Measurements from ENCODE around the gene CHRM5.

CHRM5 gene, protein sequence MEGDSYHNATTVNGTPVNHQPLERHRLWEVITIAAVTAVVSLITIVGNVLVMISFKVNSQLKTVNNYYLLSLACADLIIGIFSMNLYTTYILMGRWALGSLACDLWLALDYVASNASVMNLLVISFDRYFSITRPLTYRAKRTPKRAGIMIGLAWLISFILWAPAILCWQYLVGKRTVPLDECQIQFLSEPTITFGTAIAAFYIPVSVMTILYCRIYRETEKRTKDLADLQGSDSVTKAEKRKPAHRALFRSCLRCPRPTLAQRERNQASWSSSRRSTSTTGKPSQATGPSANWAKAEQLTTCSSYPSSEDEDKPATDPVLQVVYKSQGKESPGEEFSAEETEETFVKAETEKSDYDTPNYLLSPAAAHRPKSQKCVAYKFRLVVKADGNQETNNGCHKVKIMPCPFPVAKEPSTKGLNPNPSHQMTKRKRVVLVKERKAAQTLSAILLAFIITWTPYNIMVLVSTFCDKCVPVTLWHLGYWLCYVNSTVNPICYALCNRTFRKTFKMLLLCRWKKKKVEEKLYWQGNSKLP

DNA sequence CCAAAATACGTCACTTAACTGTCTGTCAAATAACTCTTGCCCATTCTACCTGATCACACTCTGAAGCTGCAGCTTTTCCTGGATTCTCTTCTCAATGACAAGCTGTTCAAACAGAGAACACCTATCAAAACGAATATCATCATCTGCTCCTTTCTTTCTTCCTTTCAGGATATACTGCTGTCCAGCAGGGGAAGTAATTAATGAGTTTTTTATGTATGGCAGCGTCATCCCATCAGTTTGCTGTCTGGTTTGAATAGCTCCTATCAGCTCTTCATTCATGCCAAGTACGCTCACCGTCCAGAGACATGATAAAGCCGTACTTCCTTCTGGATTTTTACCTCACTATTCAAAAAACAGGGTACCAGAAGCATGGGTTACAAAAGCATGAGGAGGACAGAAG lies at the start of gene CHRM5:
Gene CHRM5 (plus strand): TSS at position 274 of the 400 bp plus-strand sequence. CDS start 94,221 bp downstream, outside the sequence.
- DNase-seq, result peak; percentile 73

DNA sequence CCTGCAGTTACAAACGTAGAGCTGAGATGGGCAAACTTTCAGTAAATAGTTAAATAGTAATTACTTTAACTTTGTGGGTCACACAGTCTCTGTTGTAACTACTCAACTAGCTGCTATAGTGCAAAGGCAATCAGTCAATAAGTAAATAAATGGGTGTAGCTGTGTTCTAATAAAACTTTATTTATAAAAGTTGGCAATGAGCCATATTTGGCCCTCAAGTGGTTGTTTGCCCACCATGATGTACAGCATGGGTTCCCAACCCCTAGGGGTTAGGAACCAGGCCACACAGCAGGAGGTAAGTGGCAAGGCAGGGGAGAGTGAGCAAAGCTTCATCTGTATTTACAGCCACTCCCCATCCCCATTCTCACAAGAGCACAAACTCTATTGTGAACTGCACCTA lies 44.9 kb upstream of the CHRM5 start:
- DNase-seq, result no peak

DNA sequence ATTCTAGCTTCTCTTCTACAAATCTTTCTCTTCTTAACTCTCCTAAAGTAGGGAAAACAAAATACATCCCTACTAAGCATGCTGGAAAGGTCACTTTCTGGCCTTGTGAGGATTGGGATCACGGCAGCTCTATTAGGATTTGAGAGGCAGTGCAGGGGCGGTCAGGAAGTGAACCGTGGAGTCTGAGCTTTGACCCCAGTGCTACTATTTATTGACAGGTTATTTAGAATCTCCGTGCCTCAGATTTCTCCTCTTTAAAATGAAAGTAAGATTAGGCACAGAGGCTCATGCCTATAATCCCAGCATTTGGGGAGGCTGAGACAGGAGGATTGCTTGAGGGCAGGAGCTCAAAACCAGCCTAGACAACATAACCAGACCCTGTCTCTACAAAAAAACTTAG lies 42.0 kb upstream of the CHRM5 start:
- no peak for DNase-seq

DNA sequence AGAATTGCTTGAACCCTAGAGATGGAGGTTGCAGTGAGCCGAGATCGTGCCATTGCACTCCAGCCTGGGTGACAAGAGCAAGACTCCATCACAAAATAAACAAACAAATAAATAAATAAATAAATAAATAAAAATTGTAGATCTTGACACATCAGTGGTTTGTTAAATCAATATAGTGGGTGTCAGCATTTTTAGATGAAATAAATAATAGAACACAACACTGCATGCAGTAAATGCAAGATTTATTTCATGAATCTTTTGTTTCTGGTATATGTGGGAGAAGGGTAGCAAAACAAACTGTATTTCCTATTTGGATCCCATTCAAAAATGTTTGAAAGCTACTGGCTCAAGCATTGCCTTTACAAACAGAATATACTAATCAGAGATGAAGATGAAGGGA lies 35.6 kb upstream of the CHRM5 start:
- no peak for DNase-seq

DNA sequence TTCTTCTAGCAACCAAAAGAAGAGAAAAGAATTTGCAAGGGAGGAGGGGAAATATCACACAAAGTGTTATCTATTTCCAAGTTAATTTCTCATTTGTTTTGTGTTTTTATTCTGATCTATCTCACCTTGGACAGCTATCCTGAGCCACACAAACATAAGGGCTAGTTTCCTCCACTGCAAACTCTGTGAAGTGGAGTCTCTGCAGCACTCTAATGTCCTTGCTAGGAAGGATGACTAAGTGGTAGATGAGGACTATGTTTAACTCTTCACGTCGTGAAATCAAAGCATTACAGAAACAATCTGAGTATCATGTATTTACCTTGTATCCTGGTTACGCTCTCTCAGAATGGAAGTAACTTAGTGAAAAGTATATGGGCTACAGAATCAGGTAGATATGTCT lies 33.9 kb upstream of the CHRM5 start:
- no peak for DNase-seq

DNA sequence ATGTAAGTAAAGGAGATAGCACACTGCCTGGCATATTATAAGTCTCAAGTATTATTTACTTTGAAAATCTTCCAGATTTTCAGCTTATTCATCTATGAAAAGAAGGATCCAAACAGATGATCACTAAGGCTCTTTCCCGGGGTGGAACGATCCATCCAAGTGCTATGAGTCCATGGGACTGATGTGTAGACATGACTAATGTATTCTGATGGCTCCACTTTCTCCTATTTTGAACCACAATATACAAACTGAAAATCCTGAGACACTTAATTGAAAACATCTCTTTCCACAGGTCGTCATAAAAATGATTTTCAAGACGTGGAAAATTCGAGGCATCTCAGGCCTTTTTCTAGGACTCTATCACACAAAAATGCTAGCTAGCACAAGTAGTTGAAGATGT lies 33.4 kb upstream of the CHRM5 start:
- DNase-seq, result no peak

DNA sequence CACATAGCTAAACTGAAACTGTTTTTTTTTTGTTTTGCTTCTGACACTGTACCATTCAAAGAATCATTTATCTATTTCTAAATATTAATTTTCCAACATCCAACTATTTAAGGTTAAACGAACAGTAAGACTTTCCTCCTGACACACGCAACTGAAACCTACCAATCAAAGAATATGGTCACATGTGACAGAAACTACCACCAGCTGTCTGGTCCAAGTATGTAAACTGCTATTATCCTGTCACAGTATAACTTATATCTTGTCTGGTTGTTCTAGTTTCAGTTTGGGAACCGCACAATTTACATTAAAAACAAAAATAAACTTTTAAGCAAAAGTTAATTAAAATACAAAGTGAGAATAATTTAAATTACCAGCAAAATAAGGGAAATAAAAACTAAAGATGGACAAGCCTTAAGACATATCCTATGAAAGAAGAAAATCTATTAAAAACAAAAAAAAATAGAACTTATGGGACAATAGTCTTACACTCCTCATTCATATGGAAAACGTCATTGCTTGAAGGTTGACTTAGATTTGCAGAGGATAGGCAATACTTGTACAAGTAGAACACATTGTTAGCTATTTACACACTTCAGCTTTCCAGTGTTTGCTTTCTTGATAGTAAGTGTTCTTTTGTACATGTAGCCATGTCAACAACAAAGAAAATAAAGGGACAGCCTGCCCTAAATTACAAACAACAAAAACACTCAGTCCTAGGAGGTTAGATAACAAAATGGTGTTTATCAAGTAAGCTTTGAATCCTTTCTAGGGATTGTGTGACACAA lies 26.8 kb upstream of the CHRM5 start:
- peak; percentile 49 for DNase-seq

DNA sequence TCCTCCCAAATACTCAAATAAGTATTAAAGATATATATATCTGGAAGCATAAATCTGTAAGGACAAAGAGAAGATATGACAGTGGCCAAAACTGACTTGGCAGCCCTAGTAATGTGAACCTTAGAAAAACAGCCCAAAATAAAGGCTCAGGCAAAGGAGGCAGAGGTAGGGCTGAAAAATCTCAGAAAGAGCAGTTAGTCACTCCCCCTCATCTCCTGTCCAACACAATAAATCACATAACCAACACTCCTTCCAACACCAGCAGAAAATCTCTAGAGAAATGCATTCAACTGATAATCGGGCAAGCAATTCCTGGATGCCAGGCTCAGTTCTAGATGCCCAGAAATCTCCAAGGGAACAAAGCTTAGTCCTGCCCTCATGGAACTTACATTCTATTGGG lies 22.1 kb upstream of the CHRM5 start:
- no peak for DNase-seq

DNA sequence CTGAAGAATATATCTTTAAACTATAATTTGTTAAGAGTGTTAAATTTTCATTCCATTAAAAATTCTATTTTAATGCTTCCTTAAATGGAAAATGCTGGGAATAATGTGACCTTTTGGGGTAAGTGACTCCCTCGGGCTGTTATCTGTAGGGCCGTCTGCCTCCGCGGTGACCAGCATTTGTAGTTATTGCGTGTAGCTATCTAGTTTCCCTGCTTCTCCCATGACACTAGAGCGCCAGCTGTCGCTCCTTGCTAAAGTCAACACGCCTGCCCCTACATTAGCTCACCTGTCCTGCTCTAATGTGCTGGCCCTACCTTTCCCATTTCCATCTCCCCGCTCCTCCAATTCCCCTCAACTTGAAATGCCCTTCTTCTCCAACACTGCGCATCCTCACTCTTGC lies 12.4 kb upstream of the CHRM5 start:
- peak; percentile 72 for DNase-seq

DNA sequence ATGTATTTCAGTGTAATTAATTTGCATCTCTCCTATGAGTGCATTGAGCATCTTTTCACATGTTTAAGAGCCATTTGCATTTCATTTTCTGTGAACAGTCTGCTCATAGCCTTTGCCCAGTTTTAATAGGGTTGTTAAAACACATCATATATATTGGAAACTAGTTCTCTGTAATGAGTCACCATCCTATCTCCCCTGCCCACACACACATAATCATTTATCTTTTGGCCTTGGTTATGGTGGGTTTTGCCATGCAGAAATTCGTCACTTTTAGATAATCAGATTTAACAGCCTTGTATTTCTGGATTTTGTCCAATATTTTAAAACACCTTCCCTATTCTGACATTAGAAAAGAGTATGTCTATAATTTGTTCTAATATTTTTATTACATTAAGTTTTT lies 11.9 kb upstream of the CHRM5 start:
- no peak for DNase-seq

DNA sequence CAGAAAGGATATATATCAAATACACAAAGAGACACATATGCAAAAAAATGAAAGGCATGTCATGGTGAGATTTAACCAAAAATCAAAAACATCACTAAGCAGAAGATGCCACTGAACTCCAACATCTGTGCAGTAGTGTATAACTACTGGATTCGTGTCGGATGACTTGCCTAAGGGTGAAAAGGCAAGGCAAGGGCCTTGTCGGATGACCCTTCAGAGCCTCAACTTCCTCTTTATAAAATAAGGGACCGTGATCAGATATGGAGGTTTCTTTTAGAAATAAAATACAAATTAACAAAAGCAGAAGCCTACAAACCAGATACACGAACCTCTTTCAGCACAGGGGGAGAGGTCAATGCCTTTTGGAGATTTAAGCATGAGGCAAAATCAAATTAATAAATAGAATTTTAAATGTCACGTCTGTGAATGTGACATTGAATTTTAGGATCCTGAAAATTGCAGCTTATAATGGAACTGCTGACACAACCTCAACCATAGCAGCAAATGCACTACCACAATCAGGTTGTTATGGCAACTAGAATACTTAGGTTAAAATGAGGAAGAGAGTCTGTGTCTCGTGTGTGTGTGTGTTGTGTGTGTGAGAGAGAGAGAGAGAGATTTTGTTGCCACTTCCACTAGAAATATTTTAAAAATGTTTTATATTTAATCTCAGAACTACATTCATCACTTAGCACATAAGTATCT lies 8.3 kb upstream of the CHRM5 start:
- no peak for DNase-seq

DNA sequence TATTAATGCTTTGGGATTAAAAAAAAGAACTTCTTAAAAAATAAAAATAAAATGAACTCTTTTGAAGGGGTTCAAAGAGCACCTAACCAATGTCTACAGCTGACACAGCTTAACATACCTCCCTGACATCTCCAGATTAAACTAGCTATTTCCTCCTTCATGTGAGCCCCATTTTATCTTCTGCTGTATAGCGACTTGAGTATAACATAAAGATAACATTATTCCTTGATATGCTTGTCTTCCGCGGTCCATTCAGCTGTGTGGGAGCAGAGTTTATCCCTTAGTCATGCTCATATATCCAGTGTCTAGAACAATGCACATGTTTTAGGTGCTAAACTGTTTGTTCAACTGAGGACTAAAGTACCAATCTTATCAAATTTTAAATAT lies 7.8 kb upstream of the CHRM5 start:
- no peak for DNase-seq

DNA sequence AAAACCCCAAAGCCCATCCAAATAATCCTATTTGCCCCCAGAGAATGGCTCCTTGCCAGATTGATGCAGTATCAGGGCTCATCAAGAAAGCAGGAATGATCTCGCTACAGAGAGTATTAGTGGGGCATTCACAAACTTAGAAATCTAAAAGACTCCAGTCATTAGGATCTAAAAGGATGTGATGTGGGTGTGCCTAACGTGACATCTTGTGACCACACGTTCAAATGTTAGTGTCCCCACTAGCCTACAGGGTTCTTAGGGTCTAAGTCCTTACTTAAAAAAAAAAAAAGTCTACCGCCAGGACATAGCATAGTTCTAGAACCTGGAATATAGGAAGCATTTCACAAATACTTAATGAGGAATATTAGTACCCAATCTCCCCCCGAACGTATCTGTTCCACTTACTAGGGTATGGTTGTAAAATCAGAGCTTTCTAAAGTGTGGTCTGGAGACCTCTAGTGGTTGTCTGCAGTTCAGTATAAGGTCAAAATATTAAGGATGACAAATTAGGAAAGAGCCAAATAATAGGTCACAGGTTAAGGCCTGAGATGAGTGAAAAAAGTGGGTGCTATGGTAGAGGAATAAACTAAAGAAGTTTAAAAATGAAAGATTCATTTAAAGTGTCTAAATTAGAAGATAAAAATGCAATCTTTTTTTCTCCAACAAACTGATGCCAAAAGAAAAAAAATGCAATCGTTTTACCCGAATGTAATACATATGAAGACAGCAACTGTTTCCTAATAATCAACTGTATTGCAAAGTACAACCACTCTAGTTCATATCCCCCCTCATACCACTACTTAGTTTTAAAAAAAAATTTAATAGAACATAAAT lies 4.2 kb upstream of the CHRM5 start:
- no peak for DNase-seq

DNA sequence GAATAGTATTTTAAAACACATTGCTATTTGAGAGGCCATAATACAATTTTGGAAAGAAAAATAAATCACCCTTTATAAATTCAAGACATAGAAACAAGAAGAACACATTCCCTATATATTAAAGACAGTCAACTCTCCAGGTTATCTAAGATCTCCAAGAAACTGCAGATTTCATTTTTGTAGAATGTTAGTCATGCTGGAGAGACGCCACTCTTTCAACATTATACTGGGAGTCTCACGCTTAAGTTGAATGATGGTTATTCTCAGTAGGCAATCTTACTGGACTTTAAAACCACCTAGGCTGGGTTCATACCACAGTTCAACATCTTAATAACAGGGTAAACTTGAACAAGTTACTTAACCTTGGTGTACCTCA lies 3.6 kb upstream of the CHRM5 start:
- DNase-seq, result no peak

DNA sequence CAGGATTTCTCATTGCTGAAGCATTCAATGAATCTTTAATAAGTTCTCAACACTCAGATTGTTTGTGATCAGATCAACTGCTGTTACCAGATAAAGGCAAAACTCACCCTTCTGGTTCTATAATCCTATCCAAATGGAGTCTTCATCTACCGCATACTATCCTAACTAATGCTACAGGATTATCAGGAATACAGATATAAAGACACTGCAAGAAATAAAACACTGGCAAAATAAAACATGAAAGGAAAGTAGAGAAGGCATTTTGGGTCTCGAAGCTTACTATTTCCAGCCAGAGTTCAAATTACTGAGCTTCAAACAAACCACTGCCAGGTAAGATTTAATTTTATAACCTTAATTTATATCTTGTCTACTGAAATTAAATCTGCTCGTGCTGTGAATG lies 524 bp downstream of the CHRM5 start:
- no peak for DNase-seq

DNA sequence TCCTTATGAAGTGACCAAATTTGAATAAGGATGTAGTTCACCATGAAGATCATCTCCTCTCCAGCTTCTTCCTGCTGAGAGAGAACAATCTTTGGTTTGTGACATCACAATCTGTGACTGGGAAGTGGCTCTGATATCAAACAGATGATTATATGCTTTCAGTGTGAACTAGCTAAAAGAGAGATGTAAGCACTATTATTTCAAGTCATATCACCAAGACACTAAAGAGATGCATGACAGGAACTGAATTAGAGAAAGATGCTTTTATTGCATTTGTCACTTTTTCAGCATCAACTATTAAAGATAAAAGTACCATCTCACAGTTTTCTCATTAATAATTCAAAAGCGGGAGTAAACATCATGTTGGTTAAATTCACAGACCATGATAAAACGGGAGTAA lies 3.5 kb downstream of the CHRM5 start:
- no peak for DNase-seq

DNA sequence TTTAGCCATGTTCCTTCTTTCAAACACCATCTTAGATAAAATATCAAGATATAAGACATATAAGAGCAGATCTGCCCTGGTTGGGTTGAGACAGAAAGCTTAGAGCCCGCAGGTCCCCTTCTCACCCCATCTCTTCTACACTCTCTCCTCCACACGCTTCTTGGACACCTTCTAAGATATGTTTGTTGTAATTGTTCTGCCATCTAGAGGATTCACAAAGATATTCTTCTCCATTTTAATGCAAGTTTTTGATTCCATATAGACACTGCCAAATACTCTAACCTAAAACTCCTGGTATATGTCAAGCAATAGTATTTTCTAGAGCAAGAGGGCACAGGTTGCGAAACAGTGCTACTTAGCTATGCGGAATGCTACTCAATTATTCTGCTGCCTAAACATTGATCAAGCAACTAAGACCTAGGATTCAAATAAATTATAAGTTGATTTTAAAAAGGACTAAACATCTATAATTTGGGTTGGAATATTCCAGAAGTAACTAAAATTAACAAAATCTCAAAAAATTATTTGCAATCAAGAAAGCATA lies 6.8 kb downstream of the CHRM5 start:
- no peak for DNase-seq

DNA sequence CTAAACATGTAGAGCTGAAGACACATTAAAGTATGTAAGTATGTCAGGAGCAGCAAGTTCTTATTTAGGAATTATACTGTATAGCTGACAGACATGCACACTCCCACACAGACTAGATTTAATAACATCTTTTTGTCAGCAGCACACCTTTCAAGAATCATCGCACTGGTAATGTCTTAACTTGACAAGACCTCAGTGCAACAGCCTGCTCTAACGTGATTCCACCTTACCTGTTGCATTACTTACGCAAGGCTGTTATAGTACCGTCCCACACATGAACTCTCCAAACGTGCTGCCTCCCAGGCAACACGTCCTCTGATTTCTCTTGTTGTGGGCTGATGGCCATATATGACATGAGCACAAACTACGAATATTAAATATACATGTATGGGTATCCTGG lies 11.9 kb downstream of the CHRM5 start:
- DNase-seq, result no peak

DNA sequence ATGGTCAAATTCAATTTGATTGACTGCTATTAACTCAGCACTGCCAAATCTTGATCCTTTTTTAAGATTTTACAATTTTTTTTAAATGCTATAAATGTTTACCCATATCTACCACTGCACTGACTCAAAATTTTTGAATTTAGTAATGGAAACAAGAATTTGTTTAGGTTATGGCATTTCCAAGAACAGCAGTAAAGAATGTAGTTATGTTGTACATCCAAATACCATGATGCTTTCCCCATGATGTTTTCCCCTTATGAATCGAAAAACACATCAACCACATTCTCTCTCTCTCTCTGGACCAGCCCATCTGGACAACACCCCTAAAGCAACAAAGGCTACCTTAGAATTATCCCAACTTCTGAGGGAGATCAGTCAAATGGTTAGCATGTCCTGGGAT lies 14.2 kb downstream of the CHRM5 start:
- no peak for DNase-seq

DNA sequence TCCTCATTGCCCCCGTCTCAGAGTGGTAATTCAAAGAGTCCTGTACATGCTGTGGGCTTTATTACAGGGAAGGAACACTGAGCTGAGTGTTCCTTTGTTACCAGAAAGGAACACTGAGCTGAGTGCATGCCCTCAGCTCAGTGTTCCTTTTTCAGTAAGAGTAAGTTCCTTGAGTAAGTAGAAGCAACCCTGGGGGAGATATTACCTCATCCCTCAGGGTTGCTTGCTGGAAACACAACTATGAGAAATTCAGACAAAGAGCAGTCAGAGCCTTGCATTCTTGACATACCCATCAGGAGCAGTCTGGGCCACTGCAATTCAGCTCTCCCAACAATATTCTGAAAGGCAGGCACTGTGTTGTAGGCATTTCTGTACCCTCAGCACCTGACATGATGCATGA lies 17.0 kb downstream of the CHRM5 start:
- no peak for DNase-seq

DNA sequence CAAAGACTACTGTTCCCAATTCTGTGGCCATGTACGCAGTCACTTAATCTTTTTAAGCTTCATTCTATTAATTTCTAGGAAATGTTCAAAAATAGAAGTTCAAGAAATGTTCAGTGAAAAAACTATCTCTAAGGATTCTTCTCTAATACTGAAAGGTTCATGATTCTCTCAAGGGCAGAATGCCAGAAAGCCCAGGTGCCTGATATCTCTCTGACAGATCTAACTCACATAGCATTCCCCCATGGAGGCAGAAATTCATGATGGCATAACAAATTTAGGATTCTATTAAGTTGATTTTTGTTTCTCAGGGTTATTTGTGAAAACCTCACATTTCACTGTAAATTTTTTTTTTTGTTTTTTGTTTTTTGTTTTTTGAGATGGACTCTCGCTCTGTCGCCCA lies 17.5 kb downstream of the CHRM5 start:
- no peak for DNase-seq

DNA sequence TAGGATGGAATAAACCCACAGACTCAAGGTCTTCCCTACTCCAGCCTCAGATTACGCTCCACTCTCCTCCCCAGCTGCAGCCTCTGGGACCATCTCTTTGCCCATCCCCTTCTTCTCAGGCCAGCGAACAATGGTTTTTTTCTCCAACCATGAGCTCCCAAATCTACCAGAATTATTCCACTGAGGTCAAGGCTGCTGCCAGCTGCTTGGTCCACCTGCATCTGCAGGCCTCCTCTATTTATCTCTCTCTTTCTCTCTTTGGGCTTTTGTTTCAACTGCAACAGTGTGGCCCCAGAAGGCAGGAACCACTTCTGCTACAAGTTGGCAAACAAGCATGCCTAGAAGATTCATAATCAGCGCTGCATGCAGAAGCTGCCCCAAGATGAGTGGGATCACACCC lies 19.1 kb downstream of the CHRM5 start:
- no peak for DNase-seq
